HEK293T (cell line): Measurements from ENCODE around the gene CREB3L1.

Source experiments
- CTCF ChIA-PET: fragments of 350-600 bp; formaldehyde crosslinking; extraction: SDS; loops from one replicate; lab custom pipeline; 2021; ENCODE audit warnings: antibody characterized with exemption, inconsistent platforms; lab: Yijun Ruan, JAX
- POLR2A ChIA-PET: fragments of 350-600 bp; formaldehyde crosslinking; extraction: SDS; loops from one replicate; lab custom pipeline; 2020; ENCODE audit warnings: antibody characterized with exemption, inconsistent platforms; lab: Yijun Ruan, JAX
- DNase-seq: peaks from one replicate; pipeline ENCODE4 v3.0.0; 2012; ENCODE audit warnings: mixed read lengths; ENCODE audit errors: extremely low spot score
- ARNT ChIP-seq: fragments of 450-650 bp; IDR thresholded peaks from 2 replicates; pipeline ENCODE4 v1.6.1; 2017; ENCODE audit warnings: mild to moderate bottlenecking
- BHLHE40 ChIP-seq: fragments of 450-650 bp; IDR thresholded peaks from 2 replicates; pipeline ENCODE4 v1.6.1; 2016; ENCODE audit warnings: mild to moderate bottlenecking, moderate library complexity, borderline replicate concordance
- CTBP1 ChIP-seq: fragments of 450-650 bp; IDR thresholded peaks from 2 replicates; pipeline ENCODE4 v1.6.1; 2016; ENCODE audit warnings: borderline replicate concordance
- ELF4 ChIP-seq: fragments of 450-650 bp; IDR thresholded peaks from 2 replicates; pipeline ENCODE4 v1.6.1; 2017; ENCODE audit warnings: antibody characterized with exemption
- FOXA1 ChIP-seq: fragments of 450-650 bp; IDR thresholded peaks from 2 replicates; pipeline ENCODE4 v1.6.1; 2016; ENCODE audit warnings: mild to moderate bottlenecking
- FOXK2 ChIP-seq: fragments of 450-650 bp; IDR thresholded peaks from 2 replicates; pipeline ENCODE4 v1.6.1; 2016; ENCODE audit warnings: mild to moderate bottlenecking
- FOXM1 ChIP-seq: fragments of 450-650 bp; IDR thresholded peaks from 2 replicates; pipeline ENCODE4 v1.6.1; 2017; ENCODE audit warnings: mild to moderate bottlenecking, borderline replicate concordance
- HDGF ChIP-seq: fragments of 450-650 bp; IDR thresholded peaks from 2 replicates; pipeline ENCODE4 v1.6.1; 2017; ENCODE audit warnings: antibody characterized with exemption, borderline replicate concordance
- L3MBTL2 ChIP-seq: fragments of 450-650 bp; conservative IDR thresholded peaks from 2 replicates; pipeline ENCODE4 v1.6.1; 2016; ENCODE audit warnings: mild to moderate bottlenecking
- LEF1 ChIP-seq: fragments of 450-650 bp; IDR thresholded peaks from 2 replicates; pipeline ENCODE4 v1.6.1; 2017; ENCODE audit warnings: mild to moderate bottlenecking, borderline replicate concordance
- NFRKB ChIP-seq: fragments of 450-650 bp; IDR thresholded peaks from 2 replicates; pipeline ENCODE4 v1.6.1; 2016; ENCODE audit warnings: mild to moderate bottlenecking, moderate library complexity
- PKNOX1 ChIP-seq: fragments of 450-650 bp; IDR thresholded peaks from 2 replicates; pipeline ENCODE4 v1.6.1; 2016
- SP1 ChIP-seq: fragments of 450-650 bp; IDR thresholded peaks from 2 replicates; pipeline ENCODE4 v1.6.1; 2017
- SUZ12 ChIP-seq: fragments of 450-650 bp; IDR thresholded peaks from 2 replicates; pipeline ENCODE4 v1.6.1; 2016; ENCODE audit warnings: mild to moderate bottlenecking
- TARDBP ChIP-seq: fragments of 450-650 bp; IDR thresholded peaks from 2 replicates; pipeline ENCODE4 v1.6.1; 2016
- ZNF384 ChIP-seq: fragments of 450-650 bp; IDR thresholded peaks from 2 replicates; pipeline ENCODE4 v1.6.1; 2016

The CREB3L1 gene

GRCh38 chr11:46332093-46332567 lies 54.7 kb downstream of the CREB3L1 start:
- no peak for TF ChIP-seq ARNT
- TF ChIP-seq PKNOX1: no peak
- TF ChIP-seq FOXA1: no peak
- TF ChIP-seq FOXK2: no peak
- TF ChIP-seq BHLHE40: no peak
- no peak for TF ChIP-seq TARDBP
- TF ChIP-seq L3MBTL2: no peak
- no peak for TF ChIP-seq SUZ12
- no peak for TF ChIP-seq SP1
- TF ChIP-seq HDGF: no peak
- no peak for TF ChIP-seq CTBP1
- TF ChIP-seq ELF4: no peak
- no peak for TF ChIP-seq FOXM1
- ChIA-PET CTCF (no interaction called here), POLR2A (interaction anchor here (1.4 kb wide), 1 partner anchor 36 kb away, joined by 3 read pairs; no protein-coding TSS in a partner anchor)
- DNase-seq: no peak

GRCh38 chr11:46332568-46333393 lies 55.3 kb downstream of the CREB3L1 start:
- POLR2A ChIA-PET: interaction anchor here (2.0 kb wide), 1 partner anchor 89 kb away, joined by 5 read pairs; no protein-coding TSS in a partner anchor

GRCh38 chr11:46333394-46333947 lies 56.0 kb downstream of the CREB3L1 start:
- TF ChIP-seq ARNT (no peak), HDGF (no peak), BHLHE40 (no peak), PKNOX1 (no peak), FOXK2 (no peak), FOXM1 (no peak), LEF1 (no peak), TARDBP (no peak), FOXA1 (no peak), NFRKB (no peak), ELF4 (no peak), SP1 (no peak), L3MBTL2 (no peak)
- POLR2A ChIA-PET: interaction anchor here (2.0 kb wide), 1 partner anchor 90 kb away, joined by 5 read pairs; no protein-coding TSS in a partner anchor
- CTCF ChIA-PET: no interaction called here
- no peak for DNase-seq

More at GRCh38 chr11:46332568-46333393, 55.3 kb downstream of the CREB3L1 start:
- CTCF ChIA-PET: no interaction called here
- no peak for DNase-seq
- TF ChIP-seq PKNOX1 (peak; percentile 73; the same call in 1 of the 2 replicates), NFRKB (no peak)

- ChIA-PET POLR2A (interaction anchor here (2.0 kb wide), 1 partner anchor 91 kb away, joined by 5 read pairs; no protein-coding TSS in a partner anchor), CTCF (interaction anchor here (0.6 kb wide), 1 partner anchor 1326 kb away, joined by 3 read pairs; no protein-coding TSS in a partner anchor)
- DNase-seq: no peak
- TF ChIP-seq LEF1 (no peak), BHLHE40 (no peak), ZNF384 (no peak), SP1 (no peak), CTBP1 (no peak), PKNOX1 (no peak), ARNT (no peak), TARDBP (no peak), SUZ12 (no peak), FOXA1 (no peak), FOXK2 (no peak), NFRKB (no peak)
These were observed 56.7 kb downstream of the CREB3L1 start for GRCh38 chr11:46334211-46334610.

GRCh38 chr11:46335271-46335670 lies 57.8 kb downstream of the CREB3L1 start:
- POLR2A ChIA-PET: no interaction called here

More at GRCh38 chr11:46335271-46335670, 57.8 kb downstream of the CREB3L1 start:
- DNase-seq: no peak
- CTCF ChIA-PET: no interaction called here
- TF ChIP-seq LEF1 (no peak), ELF4 (no peak), FOXM1 (no peak), SUZ12 (no peak), BHLHE40 (no peak), ZNF384 (no peak), SP1 (no peak), PKNOX1 (no peak), FOXK2 (no peak), NFRKB (no peak), CTBP1 (no peak), TARDBP (no peak), HDGF (no peak)
